Measurements from ENCODE around the gene MRTFB.
A peak's percentile ranks its signal among the peaks of the same experiment; 100 is the strongest.

MRTFB gene

DNA sequence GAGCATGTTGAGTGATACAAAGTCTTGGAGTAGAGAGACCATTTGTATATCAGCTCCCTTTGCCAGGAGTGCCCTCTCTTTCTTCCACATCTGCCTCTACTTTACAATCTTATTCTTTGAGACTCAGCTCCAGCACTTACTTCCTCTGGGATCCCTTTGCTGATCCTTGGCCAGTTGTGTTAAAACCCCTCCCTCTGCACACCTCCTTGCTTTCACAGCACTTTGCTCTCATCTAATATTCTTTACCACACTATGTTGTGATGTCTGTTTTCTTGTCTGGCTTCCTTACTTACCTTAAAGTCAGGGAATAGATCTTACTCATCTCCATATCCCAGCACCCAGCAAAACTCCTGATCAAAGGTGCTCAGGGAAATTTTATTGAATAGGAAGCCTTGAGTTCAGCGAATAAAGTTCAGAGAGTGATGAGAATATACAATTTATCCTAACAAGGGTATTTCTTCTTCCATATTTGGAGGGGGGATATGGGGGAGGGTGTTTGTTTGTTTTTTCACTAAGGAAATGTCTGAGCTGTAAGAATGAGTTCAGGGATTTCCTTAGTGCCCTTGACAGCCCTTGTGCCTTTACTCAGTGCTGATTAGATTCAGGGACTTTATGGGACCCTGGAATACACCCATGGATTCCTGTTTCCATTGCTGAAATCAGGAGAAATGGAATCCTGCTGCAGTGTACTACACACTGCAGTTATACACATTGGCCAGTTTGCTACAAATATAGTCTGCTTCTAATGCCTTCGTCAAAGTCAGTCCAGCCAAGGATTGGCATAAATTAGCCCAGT lies 32.0 kb downstream of the MRTFB start:
- Histone ChIP-seq H3K4me2 (no peak overlapping the region), H3K4me1 (peaks cover 8% of the 10 kb centered on the region; the same call in 1 of the 2 replicates), H3K27ac (no peak overlapping the region), H3K9me3 (peaks cover 6% of the 10 kb centered on the region; the same call in 1 of the 2 replicates), H3K4me3 (no peak overlapping the region), H3K36me3 (no peaks in the 10 kb centered on the region), H4K20me1 (peaks cover 44% of the 10 kb centered on the region; the same call in 1 of the 2 replicates), H3K27me3 (no peaks in the 10 kb centered on the region), H3K9ac (no peak overlapping the region)
- TF ChIP-seq Cebpa-rat (IDR thresholded peaks at IDR 0.05), result no peak

DNA sequence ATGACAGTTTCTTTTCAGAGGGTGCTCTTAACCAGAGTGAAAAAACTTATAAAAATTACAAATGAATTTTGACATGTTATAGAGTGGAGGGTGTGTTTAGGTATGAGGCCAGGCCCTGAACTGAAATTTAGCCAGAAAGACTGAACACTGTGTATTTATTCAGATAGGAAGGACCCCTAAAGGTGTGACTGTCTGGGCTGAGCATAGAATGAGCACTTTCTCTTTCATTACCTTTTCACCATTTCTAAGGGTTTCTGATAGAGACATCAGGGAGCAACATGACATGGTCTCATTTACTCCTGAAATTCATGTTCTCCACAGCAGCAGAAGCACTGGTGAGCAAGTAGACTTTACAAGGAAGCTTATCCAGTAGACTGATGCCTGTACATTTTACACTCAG lies 32.9 kb downstream of the MRTFB start:
- Histone ChIP-seq H3K9me3 (peaks cover 6% of the 10 kb centered on the region; the same call in 1 of the 2 replicates), H4K20me1 (peaks cover 51% of the 10 kb centered on the region), H3K27ac (no peak overlapping the region), H3K4me2 (no peak overlapping the region), H3K36me3 (no peaks in the 10 kb centered on the region), H3K27me3 (no peaks in the 10 kb centered on the region), H3K9ac (no peak overlapping the region), H3K4me3 (no peak overlapping the region), H3K4me1 (peaks cover 15% of the 10 kb centered on the region)
- TF ChIP-seq Cebpa-rat (IDR thresholded peaks at IDR 0.05), result no peak

DNA sequence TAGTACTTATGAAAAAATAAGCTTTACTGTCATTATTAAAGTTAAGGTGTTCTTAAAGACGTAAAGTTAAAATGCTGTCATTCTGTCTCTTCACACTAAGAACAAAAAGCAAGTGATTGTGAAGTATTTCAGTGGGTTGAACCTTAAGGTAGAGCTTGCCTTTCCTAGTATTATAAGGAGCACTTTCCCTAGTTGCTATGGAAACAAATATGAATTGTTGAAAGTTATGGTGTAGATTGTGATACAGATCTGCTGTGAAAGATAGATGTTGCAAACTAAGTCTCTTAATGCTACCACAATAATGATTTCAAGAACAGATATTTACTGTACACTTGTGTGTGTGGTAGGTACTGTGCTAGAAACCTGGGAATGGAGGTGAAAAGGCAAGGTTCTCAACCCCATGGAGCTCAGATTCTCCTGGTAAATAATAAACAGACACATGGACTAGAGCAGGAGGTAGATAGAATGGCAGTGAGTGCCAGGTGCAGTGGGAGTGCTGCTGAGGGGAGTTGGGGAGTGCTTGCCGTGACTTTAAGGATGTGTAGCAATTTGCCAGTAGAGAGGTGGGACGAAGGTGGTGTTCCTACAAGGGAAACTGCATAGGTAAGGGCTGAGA lies 34.7 kb downstream of the MRTFB start:
- H3K4me1 ChIP-seq, result peaks cover 29% of the 10 kb centered on the region
- TF ChIP-seq Cebpa-rat (IDR thresholded peaks at IDR 0.05), result no peak
- H3K9ac ChIP-seq, result no peak overlapping the region
- H4K20me1 ChIP-seq, result peaks cover 69% of the 10 kb centered on the region
- H3K27ac ChIP-seq, result no peak overlapping the region
- H3K4me2 ChIP-seq, result no peak overlapping the region
- H3K9me3 ChIP-seq, result no peaks in the 10 kb centered on the region
- H3K36me3 ChIP-seq, result no peaks in the 10 kb centered on the region
- no peak overlapping the region for H3K4me3 ChIP-seq
- no peaks in the 10 kb centered on the region for H3K27me3 ChIP-seq

DNA sequence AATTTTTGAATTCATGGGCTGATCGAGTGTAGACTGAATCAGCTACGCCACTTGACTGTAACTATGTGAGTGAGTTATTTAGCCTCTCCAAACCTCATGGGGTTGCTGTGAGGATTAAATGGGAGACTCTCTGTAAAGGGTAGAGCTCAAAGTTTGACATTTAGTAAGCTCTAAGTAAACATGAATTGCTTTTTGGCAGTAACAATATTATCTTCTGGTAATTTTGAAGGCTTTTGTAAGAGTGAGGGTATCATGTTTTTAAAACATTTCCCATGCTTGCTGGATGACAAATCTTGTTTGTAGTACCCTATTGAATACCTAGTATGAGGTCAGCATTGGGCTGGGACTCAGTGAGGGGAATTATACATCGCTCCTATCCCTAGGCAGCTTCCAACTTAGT lies 35.3 kb downstream of the MRTFB start:
- H3K4me2 ChIP-seq, result no peak overlapping the region
- no peaks in the 10 kb centered on the region for H3K36me3 ChIP-seq
- no peaks in the 10 kb centered on the region for H3K9me3 ChIP-seq
- no peak overlapping the region for H3K9ac ChIP-seq
- no peak overlapping the region for H3K4me3 ChIP-seq
- TF ChIP-seq Cebpa-rat (IDR thresholded peaks at IDR 0.05), result no peak
- H3K27me3 ChIP-seq, result no peaks in the 10 kb centered on the region
- no peak overlapping the region for H3K27ac ChIP-seq
- H4K20me1 ChIP-seq, result peaks cover 75% of the 10 kb centered on the region
- peaks cover 25% of the 10 kb centered on the region for H3K4me1 ChIP-seq

DNA sequence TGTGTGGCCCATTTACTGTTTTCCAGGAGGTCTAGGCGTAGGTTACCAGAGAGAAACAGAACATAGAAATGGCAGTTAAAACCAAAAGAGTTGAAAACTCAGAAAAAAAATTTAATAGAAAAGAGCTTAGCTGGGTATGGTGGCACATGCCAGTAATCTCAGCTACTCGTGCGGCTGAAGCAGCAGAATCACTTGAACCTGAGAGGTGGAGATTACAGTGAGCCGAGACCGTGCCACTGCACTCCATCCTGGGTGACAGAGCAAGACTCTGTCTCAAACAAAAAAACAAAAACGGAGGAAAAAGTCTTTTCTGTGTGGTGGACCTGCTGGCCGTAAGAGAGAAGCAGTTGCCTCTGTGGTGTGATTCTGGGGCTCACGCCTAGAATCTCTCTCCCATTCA lies 35.8 kb downstream of the MRTFB start:
- no peak for TF ChIP-seq Cebpa-rat (IDR thresholded peaks at IDR 0.05)
- peaks cover 24% of the 10 kb centered on the region for H3K4me1 ChIP-seq

DNA sequence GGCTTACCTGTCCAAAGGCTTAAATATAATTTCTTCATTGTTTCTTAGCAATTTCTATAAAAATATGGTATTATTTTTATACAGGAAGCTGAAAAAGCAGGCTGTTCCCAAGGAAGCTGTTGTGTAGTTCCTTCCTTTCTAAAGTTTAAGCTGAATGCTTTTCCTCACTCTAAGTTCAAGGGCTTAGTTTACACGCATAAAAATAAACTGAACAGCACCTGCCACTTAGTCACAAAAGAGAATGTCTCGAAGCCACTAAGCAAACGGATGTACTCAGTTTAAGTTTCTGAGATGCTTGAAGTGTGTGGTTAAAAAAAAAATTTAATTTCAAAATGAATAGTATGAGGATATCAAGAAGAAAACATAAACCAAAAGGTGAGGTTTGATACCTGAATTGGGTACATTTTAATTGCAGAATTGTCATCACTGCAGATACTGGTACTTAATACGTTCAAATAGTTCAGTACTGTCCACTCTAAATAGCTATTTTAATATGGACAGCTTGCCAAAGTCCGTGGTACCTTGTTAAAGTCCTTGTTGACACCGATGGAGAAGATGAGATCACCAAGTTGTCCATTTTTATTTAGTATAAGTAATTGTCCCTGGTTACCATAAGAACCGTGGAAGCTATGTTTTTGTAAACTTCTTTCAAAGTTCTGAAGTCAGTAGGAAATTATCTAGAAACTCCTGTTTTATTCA lies 38.1 kb downstream of the MRTFB start:
- Histone ChIP-seq H3K27me3 (no peaks in the 10 kb centered on the region), H3K4me3 (no peak overlapping the region), H4K20me1 (peaks cover 79% of the 10 kb centered on the region), H3K4me2 (peak overlapping the region; percentile 25; the same call in 1 of the 2 replicates), H3K27ac (no peak overlapping the region), H3K36me3 (peaks cover 4% of the 10 kb centered on the region; the same call in 1 of the 2 replicates), H3K9ac (no peak overlapping the region), H3K9me3 (no peaks in the 10 kb centered on the region), H3K4me1 (peaks cover 31% of the 10 kb centered on the region)
- no peak for TF ChIP-seq Cebpa-rat (IDR thresholded peaks at IDR 0.05)

More for the DNA sequence above, 35.8 kb downstream of the MRTFB start:
- Histone ChIP-seq H3K27me3 (no peaks in the 10 kb centered on the region), H3K4me3 (no peak overlapping the region), H3K36me3 (no peaks in the 10 kb centered on the region), H3K9me3 (no peaks in the 10 kb centered on the region), H3K9ac (no peak overlapping the region), H4K20me1 (peaks cover 80% of the 10 kb centered on the region), H3K4me2 (no peak overlapping the region), H3K27ac (no peak overlapping the region)

DNA sequence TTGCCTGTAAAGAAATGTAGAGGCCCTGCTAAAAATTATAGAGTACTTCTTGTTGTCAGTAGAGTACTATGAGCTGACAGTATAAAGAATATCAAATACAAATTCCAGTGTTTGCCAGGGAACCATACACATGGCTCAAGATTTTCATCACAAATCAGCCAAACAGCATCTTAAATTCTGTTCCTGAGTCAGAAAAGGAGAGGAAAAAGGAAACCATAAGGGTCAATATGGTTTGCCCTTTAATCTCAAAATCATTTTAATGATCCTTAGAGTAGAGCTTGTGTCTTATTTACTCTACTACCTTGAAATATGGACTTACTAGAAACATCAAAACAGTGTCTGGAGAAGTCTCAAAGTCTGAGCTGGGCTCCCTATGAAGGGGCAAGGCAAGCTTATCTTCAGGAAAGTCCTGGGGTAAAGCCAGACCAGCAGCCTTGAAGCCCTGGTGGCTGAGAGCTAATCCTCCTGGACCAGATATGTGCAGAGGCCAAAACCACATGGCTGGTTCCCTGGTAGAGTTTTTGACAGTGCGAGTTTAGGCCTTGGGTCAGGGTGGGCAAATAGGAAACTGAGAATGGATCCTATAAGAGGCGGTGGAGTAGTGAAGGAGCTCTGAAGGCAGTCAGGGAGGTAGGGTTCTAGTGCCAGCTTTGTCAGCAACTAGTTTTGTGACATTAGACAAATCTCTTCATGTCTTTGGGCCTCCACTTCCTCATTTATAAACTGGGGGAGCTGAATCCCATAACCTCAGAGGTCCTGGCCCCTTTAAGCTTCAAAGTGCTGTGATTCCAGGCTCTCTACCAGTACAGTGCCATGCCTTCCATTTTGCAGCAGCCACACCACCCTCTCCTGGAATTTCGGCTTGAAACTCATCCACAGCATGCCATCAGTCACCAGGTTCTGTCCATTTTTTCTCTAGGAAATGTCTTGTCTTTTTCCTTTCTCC lies 38.9 kb downstream of the MRTFB start:
- no peaks in the 10 kb centered on the region for H3K27me3 ChIP-seq
- H3K27ac ChIP-seq, result no peak overlapping the region
- H3K4me3 ChIP-seq, result no peak overlapping the region
- H3K36me3 ChIP-seq, result peaks cover 4% of the 10 kb centered on the region; the same call in 1 of the 2 replicates
- no peaks in the 10 kb centered on the region for H3K9me3 ChIP-seq
- H3K9ac ChIP-seq, result no peak overlapping the region
- TF ChIP-seq Cebpa-rat (IDR thresholded peaks at IDR 0.05), result no peak
- no peak overlapping the region for H3K4me2 ChIP-seq
- peaks cover 79% of the 10 kb centered on the region for H4K20me1 ChIP-seq
- peaks cover 31% of the 10 kb centered on the region for H3K4me1 ChIP-seq

DNA sequence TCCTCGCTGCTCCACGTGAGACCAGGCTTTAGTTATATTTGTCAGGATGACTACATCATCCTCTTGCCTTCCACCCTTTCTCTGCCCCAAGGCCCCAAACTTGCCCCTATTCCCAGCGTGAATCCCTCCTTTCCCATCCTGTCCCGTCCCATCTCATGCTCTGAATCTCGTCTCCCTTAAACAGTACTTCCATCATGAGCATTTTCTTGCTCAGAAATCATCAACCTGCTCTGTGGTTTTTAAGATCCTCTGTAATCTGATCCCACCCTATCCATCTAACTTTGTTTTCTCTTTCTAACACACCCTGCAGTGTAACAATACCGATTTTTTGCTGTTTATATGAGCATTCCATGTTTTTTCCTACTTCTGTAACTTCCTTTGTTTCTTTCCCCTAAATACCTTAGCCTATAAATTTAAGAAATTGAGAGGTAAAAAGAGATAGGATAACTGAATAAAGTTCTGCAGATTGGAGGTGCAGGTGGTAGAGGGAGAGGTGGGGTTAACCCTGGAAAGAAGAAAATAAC lies 39.7 kb downstream of the MRTFB start:
- no peaks in the 10 kb centered on the region for H3K9me3 ChIP-seq
- no peak overlapping the region for H3K4me2 ChIP-seq
- no peak for TF ChIP-seq Cebpa-rat (IDR thresholded peaks at IDR 0.05)

More for the DNA sequence above, 39.7 kb downstream of the MRTFB start:
- H4K20me1 ChIP-seq, result peaks cover 74% of the 10 kb centered on the region
- H3K9ac ChIP-seq, result no peak overlapping the region
- H3K27me3 ChIP-seq, result no peaks in the 10 kb centered on the region
- H3K4me1 ChIP-seq, result peaks cover 31% of the 10 kb centered on the region
- H3K36me3 ChIP-seq, result peaks cover 4% of the 10 kb centered on the region; the same call in 1 of the 2 replicates
- no peak overlapping the region for H3K27ac ChIP-seq
- H3K4me3 ChIP-seq, result no peak overlapping the region

Measured in BLaER1 (cell line).